Activated CD8-positive, alpha-beta memory T cell treated with anti-CD3 and anti-CD28 coated beads, Interleukin-2, amount 50 U/mL, for 4 hours (primary cell): ENCODE measurements around the gene FNIP1.
"Not testable (repeated sequence)": the region's sequence is repeated elsewhere in the genome, so short reads cannot be mapped to it uniquely, and the experiment has no call there.

Experiments
- DNase-seq: peaks from one replicate; pipeline ENCODE4 v3.0.0-alpha.2; 2020

The FNIP1 gene

GRCh38 chr5:131684051-131684450 lies 112.8 kb downstream of the FNIP1 start:
- DNase-seq, result no peak

GRCh38 chr5:131682826-131683225 lies 114.0 kb downstream of the FNIP1 start:
- DNase-seq, result no peak

- no peak for DNase-seq
These were observed 114.6 kb downstream of the FNIP1 start for GRCh38 chr5:131682175-131682574.

- DNase-seq, result no peak
These were observed 116.9 kb downstream of the FNIP1 start for GRCh38 chr5:131679911-131680310.

- not testable (repeated sequence) for DNase-seq
These were observed 118.5 kb downstream of the FNIP1 start for GRCh38 chr5:131678273-131678672.

- no peak for DNase-seq
These were observed 119.7 kb downstream of the FNIP1 start for GRCh38 chr5:131677115-131677514.

GRCh38 chr5:131672776-131673175 lies 124.0 kb downstream of the FNIP1 start:
- no peak for DNase-seq

GRCh38 chr5:131671994-131672655 lies 124.7 kb downstream of the FNIP1 start:
- DNase-seq, result no peak

- DNase-seq, result no peak
These were observed 125.4 kb downstream of the FNIP1 start for GRCh38 chr5:131671409-131671808.

GRCh38 chr5:131664929-131665328 lies 131.9 kb downstream of the FNIP1 start:
- DNase-seq, result no peak

GRCh38 chr5:131661933-131662332 lies 134.9 kb downstream of the FNIP1 start:
- DNase-seq, result no peak

GRCh38 chr5:131659841-131660240 lies 137.0 kb downstream of the FNIP1 start:
- no peak for DNase-seq

GRCh38 chr5:131659290-131659689 lies 137.5 kb downstream of the FNIP1 start:
- no peak for DNase-seq

- DNase-seq, result no peak
These were observed 142.0 kb downstream of the FNIP1 start for GRCh38 chr5:131654776-131655175.

- no peak for DNase-seq
These were observed 142.5 kb downstream of the FNIP1 start for GRCh38 chr5:131654309-131654708.

- no peak for DNase-seq
These were observed 147.7 kb downstream of the FNIP1 start for GRCh38 chr5:131649161-131649560.

GRCh38 chr5:131647048-131647769 lies 149.6 kb downstream of the FNIP1 start:
- DNase-seq, result no peak

GRCh38 chr5:131644822-131645221 lies 152.0 kb downstream of the FNIP1 start:
- no peak for DNase-seq

GRCh38 chr5:131644370-131644769 lies 152.4 kb downstream of the FNIP1 start:
- DNase-seq, result no peak

GRCh38 chr5:131641494-131641893 lies 155.3 kb downstream of the FNIP1 start:
- no peak for DNase-seq

GRCh38 chr5:131640043-131640856 lies 156.6 kb downstream of the FNIP1 start:
- peak; percentile 63 for DNase-seq

- no peak for DNase-seq
These were observed 157.7 kb downstream of the FNIP1 start for GRCh38 chr5:131639148-131639547.

- no peak for DNase-seq
These were observed 159.1 kb downstream of the FNIP1 start for GRCh38 chr5:131637694-131638093.
